GM12873 (cell line): Measurements from ENCODE around the gene ARHGAP5.

Experiments
- TF ChIP-seq, protein P1 (sequence below): IDR thresholded peaks from 2 replicates; pipeline ENCODE4 v1.5.1; 2012; ENCODE audit warnings: low read depth, mild to moderate bottlenecking, moderate library complexity, low read length, control low read depth; ENCODE audit not compliant: insufficient read depth; ENCODE audit errors: missing control alignments

ARHGAP5 gene, protein sequence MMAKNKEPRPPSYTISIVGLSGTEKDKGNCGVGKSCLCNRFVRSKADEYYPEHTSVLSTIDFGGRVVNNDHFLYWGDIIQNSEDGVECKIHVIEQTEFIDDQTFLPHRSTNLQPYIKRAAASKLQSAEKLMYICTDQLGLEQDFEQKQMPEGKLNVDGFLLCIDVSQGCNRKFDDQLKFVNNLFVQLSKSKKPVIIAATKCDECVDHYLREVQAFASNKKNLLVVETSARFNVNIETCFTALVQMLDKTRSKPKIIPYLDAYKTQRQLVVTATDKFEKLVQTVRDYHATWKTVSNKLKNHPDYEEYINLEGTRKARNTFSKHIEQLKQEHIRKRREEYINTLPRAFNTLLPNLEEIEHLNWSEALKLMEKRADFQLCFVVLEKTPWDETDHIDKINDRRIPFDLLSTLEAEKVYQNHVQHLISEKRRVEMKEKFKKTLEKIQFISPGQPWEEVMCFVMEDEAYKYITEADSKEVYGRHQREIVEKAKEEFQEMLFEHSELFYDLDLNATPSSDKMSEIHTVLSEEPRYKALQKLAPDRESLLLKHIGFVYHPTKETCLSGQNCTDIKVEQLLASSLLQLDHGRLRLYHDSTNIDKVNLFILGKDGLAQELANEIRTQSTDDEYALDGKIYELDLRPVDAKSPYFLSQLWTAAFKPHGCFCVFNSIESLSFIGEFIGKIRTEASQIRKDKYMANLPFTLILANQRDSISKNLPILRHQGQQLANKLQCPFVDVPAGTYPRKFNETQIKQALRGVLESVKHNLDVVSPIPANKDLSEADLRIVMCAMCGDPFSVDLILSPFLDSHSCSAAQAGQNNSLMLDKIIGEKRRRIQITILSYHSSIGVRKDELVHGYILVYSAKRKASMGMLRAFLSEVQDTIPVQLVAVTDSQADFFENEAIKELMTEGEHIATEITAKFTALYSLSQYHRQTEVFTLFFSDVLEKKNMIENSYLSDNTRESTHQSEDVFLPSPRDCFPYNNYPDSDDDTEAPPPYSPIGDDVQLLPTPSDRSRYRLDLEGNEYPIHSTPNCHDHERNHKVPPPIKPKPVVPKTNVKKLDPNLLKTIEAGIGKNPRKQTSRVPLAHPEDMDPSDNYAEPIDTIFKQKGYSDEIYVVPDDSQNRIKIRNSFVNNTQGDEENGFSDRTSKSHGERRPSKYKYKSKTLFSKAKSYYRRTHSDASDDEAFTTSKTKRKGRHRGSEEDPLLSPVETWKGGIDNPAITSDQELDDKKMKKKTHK (N-terminal part only)

DNA sequence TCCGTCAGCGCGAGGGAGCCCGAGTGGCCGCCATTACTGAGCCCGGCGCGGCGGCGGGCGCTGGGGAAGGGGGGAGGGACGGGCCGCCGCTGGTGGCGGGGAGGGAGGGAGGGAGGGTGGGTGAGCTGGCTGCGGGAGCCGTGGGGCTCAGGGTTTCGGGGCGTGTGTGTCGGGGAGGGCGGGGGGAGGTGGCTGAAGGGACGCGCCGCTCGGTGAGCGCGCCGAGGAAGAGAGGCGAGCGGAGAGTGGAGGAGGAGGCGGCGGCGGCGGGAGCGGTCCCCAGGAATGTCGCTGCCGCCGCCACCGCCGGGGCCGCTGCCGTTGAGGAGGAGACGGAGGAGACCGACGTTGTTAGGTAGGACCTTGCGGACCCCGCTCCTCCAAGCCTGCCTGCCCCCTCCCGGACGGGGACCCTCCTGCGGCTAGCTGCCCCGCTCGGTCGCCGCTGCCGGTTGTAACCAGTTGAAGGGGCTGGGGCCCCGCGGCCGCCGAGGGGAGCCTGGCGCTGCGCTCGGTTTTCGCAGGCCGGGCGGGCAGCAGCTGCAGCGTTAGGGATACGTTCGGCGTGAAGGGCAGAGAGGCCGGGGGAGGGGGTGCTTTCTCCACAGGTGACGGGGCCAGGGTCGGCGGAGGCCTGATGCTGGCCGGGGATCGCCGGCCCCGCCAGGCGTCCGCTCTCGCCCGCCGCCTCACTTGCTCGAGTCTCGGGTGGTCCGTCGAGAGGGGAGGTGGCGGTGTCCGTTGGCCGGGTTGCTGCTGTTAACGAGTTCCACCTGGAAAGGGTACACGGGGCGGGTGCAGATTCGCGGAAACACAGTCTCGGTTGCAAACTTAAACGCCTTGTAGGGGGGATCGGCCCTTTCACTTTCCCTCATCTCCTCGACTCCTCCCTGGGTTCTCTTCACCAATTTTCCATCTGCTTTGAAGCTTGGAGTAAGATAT lies at the start of gene ARHGAP5:
Gene ARHGAP5 (plus strand): TSS at position 224 of the 942 bp plus-strand sequence. CDS start 13,366 bp downstream, outside the sequence.
- TF ChIP-seq, protein P1, sequence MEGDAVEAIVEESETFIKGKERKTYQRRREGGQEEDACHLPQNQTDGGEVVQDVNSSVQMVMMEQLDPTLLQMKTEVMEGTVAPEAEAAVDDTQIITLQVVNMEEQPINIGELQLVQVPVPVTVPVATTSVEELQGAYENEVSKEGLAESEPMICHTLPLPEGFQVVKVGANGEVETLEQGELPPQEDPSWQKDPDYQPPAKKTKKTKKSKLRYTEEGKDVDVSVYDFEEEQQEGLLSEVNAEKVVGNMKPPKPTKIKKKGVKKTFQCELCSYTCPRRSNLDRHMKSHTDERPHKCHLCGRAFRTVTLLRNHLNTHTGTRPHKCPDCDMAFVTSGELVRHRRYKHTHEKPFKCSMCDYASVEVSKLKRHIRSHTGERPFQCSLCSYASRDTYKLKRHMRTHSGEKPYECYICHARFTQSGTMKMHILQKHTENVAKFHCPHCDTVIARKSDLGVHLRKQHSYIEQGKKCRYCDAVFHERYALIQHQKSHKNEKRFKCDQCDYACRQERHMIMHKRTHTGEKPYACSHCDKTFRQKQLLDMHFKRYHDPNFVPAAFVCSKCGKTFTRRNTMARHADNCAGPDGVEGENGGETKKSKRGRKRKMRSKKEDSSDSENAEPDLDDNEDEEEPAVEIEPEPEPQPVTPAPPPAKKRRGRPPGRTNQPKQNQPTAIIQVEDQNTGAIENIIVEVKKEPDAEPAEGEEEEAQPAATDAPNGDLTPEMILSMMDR: peak; percentile 11

DNA sequence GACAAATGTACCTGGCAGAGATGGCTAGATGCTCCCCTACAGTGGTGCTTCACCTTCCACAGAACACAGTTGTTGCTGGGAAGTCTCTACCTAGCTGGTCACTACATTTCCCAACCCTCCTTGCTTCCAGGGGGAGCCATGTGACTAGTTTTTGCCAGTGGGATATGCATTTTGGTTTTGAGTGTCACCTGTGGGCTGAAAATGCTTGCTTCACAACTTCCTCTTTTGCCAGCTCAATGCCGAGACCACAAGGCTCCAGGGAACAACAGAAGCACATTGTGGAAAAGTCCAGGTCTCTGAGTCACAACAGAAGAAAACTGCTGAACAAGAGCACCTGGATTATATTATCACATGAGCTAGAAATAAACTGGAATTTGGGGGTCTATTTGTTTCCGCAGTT lies 48.5 kb upstream of the ARHGAP5 start:
- TF ChIP-seq, protein P1: no peak

DNA sequence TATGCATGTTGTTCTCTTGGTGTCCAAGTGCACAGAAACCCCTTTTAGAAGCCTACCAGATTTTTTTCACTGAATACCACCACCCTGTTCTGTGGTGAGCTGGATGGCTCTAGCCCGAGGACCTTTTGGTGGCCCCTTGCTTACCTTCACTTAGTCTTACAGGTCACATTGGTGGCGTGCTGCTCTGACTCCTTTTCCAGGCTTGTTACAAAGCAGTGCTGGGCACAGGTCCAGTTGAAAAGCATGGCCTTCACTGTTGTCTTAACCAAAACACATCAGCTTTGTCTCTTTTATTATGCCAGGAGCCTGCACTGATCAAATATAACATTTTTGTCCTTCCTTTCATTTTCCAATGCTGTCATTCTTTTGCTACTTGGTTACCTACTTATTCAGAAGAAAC lies 43.6 kb upstream of the ARHGAP5 start:
- TF ChIP-seq, protein P1: no peak

DNA sequence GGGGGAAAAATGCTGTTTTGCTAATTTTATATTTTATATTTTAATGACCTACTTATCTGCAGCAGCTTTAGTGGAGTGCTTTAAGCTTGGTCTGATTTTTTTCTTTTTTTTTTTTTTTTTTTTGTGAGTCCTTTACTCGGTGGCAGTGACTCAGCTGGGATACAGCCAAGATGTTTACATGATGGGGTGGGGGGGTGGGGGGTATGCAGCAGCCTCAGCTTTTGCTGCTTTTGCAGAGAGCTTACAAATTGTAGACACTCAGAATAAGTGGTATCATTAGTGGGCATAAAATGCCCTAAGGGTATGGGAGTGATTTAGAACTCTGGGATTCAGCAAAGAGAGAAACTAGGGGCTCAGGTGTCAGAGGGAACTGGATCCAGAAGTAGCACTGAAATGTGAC lies 38.2 kb upstream of the ARHGAP5 start:
- TF ChIP-seq, protein P1: no peak

DNA sequence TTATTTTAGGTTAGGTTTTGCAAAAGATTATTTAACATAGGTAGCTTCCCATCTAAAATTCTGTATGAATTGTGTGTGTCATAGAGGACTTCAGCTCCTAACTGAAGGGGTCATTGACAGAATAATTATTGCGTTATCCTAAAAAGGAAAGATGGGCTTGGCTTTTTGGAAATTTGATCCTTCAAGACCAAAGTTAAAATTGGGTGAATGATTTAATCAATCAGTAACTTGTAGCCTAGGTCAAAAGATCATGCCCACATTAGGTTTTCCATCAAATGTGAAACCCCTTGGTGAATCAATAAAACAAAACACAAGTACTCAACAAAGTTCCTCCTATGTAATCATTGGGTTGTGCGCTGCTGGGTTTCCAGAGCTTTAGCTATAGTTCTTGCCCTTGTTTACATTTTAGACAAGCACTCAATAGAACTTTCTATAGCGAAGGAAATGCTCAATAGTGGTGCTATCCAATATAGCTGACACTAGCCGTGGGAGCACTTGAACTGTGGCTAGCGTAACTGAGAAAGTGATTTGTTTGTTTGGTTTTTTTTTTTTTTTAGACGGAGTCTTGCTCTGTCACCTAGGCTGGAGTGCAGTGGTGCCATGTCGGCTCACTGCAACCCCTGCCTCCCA lies 37.6 kb upstream of the ARHGAP5 start:
- TF ChIP-seq, protein P1: no peak

DNA sequence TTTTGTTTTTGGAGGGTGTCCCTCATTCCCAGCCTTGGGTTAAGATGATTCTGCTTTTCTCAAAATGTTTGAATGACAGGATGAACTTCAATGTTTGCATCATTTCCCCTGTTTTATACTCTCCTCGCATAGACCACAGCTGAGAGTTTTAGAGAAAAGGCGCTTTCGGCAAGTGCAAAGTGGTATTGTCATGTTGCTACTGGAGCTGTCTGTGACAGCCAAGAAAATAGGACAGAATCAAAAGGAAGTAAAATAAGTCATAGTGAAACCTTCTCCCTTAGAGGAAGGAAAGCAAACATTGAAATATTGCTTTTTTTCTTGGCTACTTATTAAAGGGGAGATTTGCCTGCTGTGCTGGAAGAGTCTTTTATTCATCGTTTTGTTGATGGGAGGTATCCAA lies 33.5 kb upstream of the ARHGAP5 start:
- TF ChIP-seq, protein P1: no peak
